WTC11 (cell line): ENCODE data around the gene PRSS33. TPM values are rescaled to one million over a fixed set of nuclear protein-coding genes. Genes with fewer than 3 reads are reported as not detected.

Source experiments
- ATAC-seq: fragments of 200-7000 bp; cut with Tn5 transposase; 2 replicates; pipeline ENCODE4 v1.10.0; 2021; ENCODE audit warnings: mild to moderate bottlenecking, moderate library complexity
- CTCF ChIA-PET: fragments of 300-600 bp; sonication (Branson Sonifier 250); formaldehyde crosslinking; loops from one replicate; lab custom pipeline; 2021; ENCODE audit warnings: antibody characterized with exemption; lab: Charles Lee
- POLR2A ChIA-PET: fragments of 350-600 bp; sonication (Branson Sonifier 250); formaldehyde crosslinking; loops from one replicate; lab custom pipeline; 2021; ENCODE audit warnings: antibody characterized with exemption; lab: Charles Lee
- DNase-seq: peaks from one replicate; pipeline ENCODE4 v3.0.0; 2021; ENCODE audit warnings: low spot score
- H3K27ac Mint-ChIP-seq: 2 replicates; pipeline ENCODE4 v1.8.0; 2021; ENCODE audit warnings: mixed read lengths
- H3K27me3 Mint-ChIP-seq: 2 replicates; pipeline ENCODE4 v1.8.0; 2021; ENCODE audit warnings: low read depth, mild to moderate bottlenecking, moderate library complexity, mixed read lengths
- H3K36me3 Mint-ChIP-seq: 2 replicates; pipeline ENCODE4 v1.8.0; 2021; ENCODE audit warnings: mixed read lengths
- H3K4me1 Mint-ChIP-seq: 2 replicates; pipeline ENCODE4 v1.8.0; 2022; ENCODE audit warnings: mixed read lengths
- H3K4me3 Mint-ChIP-seq: 2 replicates; pipeline ENCODE4 v1.8.0; 2021; ENCODE audit warnings: mild to moderate bottlenecking, moderate library complexity, mixed read lengths
- H3K9me3 Mint-ChIP-seq: 2 replicates; pipeline ENCODE4 v1.8.0; 2021; ENCODE audit warnings: mixed read lengths
- FOXK1 ChIP-seq: sonication (generic); formaldehyde crosslinking; IDR thresholded peaks from 2 replicates; pipeline ENCODE4 v1.8.0; 2022; ENCODE audit warnings: mild to moderate bottlenecking, moderate library complexity, missing genetic modification reagents
- IRF2 ChIP-seq: sonication (generic); formaldehyde crosslinking; IDR thresholded peaks from 2 replicates; pipeline ENCODE4 v1.8.0; 2022; ENCODE audit warnings: low read depth, missing genetic modification reagents, borderline replicate concordance
- JAZF1 ChIP-seq: fragments of 250-450 bp; sonication (Bioruptor Pico); IDR thresholded peaks from 2 replicates; pipeline ENCODE4 v1.9.0; 2021; ENCODE audit warnings: moderate library complexity, mild to moderate bottlenecking, inconsistent platforms
- NFATC4 ChIP-seq: fragments of 250-450 bp; sonication (Bioruptor Pico); IDR thresholded peaks from 2 replicates; pipeline ENCODE4 v1.9.0; 2021; ENCODE audit warnings: mild to moderate bottlenecking
- NR1H2 ChIP-seq: sonication (generic); formaldehyde crosslinking; IDR thresholded peaks from 2 replicates; pipeline ENCODE4 v1.9.0; 2021; ENCODE audit warnings: mild to moderate bottlenecking, moderate library complexity, missing genetic modification reagents
- RELA ChIP-seq: sonication (generic); formaldehyde crosslinking; IDR thresholded peaks from 2 replicates; pipeline ENCODE4 v1.8.1; 2022; ENCODE audit warnings: missing genetic modification reagents, mild to moderate bottlenecking, borderline replicate concordance
- SMAD4 ChIP-seq: sonication (generic); formaldehyde crosslinking; IDR thresholded peaks from 2 replicates; pipeline ENCODE4 v1.8.0; 2022; ENCODE audit warnings: mild to moderate bottlenecking, missing genetic modification reagents
- TEAD4 ChIP-seq: sonication (generic); formaldehyde crosslinking; IDR thresholded peaks from 2 replicates; pipeline ENCODE4 v1.8.0; 2022; ENCODE audit warnings: mild to moderate bottlenecking, missing genetic modification reagents
- ZNF138 ChIP-seq: sonication (generic); formaldehyde crosslinking; conservative IDR thresholded peaks from 2 replicates; pipeline ENCODE4 v1.8.1; 2022; ENCODE audit warnings: mild to moderate bottlenecking, moderate library complexity, missing genetic modification reagents
- ZNF232 ChIP-seq: sonication (generic); formaldehyde crosslinking; IDR thresholded peaks from 2 replicates; pipeline ENCODE4 v1.8.0; 2022; ENCODE audit warnings: mild to moderate bottlenecking, missing genetic modification reagents
- ZNF396 ChIP-seq: fragments of 250-450 bp; sonication (Bioruptor Pico); IDR thresholded peaks from 2 replicates; pipeline ENCODE4 v1.8.0; 2021; ENCODE audit warnings: mild to moderate bottlenecking, moderate library complexity, borderline replicate concordance
- total RNA-seq: library from RNA; stranded (reverse); gene quantifications from 3 replicates; pipeline ENCODE4 v1.2.3, GENCODE V29; 2021
- TF ChIP-seq, protein P1 (sequence below): fragments of 250-450 bp; sonication (Bioruptor Pico); IDR thresholded peaks from 2 replicates; pipeline ENCODE4 v1.9.0; 2021; ENCODE audit warnings: mild to moderate bottlenecking, borderline replicate concordance
- TF ChIP-seq, protein P2 (sequence below): fragments of 250-450 bp; sonication (Bioruptor Pico); IDR thresholded peaks from 2 replicates; pipeline ENCODE4 v1.8.0; 2021; ENCODE audit warnings: mild to moderate bottlenecking
- TF ChIP-seq, protein P3 (sequence below): sonication (generic); formaldehyde crosslinking; IDR thresholded peaks from 2 replicates; pipeline ENCODE4 v1.8.0; 2022; ENCODE audit warnings: mild to moderate bottlenecking, missing genetic modification reagents
- TF ChIP-seq, protein P4 (sequence below): sonication (generic); formaldehyde crosslinking; IDR thresholded peaks from 2 replicates; pipeline ENCODE4 v1.8.0; 2022; ENCODE audit warnings: mild to moderate bottlenecking, missing genetic modification reagents
- TF ChIP-seq, protein P5 (sequence below): sonication (generic); formaldehyde crosslinking; IDR thresholded peaks from 2 replicates; pipeline ENCODE4 v1.8.1; 2022; ENCODE audit warnings: low read depth, missing genetic modification reagents, borderline replicate concordance
- TF ChIP-seq, protein P6 (sequence below): fragments of 250-450 bp; sonication (Bioruptor Pico); IDR thresholded peaks from 2 replicates; pipeline ENCODE4 v2.1.2; 2022; ENCODE audit warnings: mild to moderate bottlenecking, moderate library complexity

The PRSS33 gene
- total RNA-seq, 1 experiment from 2014 or later = 0.24 TPM

DNA sequence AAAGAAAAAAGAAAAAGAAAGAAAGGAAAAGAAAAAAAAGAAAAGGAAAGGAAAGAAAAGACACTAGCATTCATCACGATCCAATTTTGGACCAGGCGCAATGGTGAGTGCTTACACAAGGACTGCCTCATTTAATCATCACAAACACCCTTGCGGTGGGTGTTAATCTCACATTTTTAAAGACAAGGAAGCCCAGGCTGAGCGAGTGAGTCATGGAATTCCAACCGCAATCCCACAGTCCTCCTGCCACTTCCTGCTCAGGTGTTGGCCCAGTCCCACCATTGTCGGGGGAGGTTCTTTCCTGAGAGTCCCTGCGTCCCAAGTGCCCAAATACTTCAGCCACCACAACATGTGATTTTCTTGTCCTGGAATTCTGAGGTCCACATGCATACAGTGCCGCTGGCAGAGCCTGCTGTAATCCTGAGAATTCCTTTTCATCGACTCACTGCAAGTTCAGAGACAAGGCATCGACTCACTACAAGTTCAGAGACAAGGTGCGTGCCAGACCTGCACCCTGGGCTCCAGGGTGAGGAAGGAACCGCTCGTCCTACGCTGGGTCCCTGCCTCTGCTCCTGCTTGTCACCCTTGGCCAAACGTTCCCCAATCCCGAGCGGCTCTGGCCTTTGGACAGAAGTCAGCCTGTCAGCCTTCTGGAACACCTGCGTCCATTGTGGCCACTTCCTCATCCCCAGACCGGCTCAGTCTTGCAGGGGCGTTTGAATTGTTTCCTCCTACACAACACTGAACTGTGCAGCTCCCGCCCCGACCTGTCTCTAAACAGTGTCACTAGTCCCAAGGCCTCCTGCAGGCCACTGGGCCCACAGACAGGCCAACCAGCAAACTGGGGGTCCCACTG lies 48.5 kb upstream of the PRSS33 start:
- Mint-ChIP-seq H3K36me3 (no peaks in the 10 kb centered on the region), H3K9me3 (peaks cover 6% of the 10 kb centered on the region), H3K4me1 (peaks cover 14% of the 10 kb centered on the region), H3K27me3 (peaks cover 14% of the 10 kb centered on the region), H3K4me3 (no peak overlapping the region), H3K27ac (peak overlapping the region; percentile 51; the same call in 1 of the 2 replicates)
- ChIA-PET POLR2A (no interaction called here), CTCF (interaction anchor here (1.1 to 1.4 kb wide), 2 partner anchors 19 to 32 kb away, joined by 4 to 5 read pairs; partner anchors contain the start of gene PRSS21)
- DNase-seq (no peak), ATAC-seq (no peak)
- TF ChIP-seq, protein P1, sequence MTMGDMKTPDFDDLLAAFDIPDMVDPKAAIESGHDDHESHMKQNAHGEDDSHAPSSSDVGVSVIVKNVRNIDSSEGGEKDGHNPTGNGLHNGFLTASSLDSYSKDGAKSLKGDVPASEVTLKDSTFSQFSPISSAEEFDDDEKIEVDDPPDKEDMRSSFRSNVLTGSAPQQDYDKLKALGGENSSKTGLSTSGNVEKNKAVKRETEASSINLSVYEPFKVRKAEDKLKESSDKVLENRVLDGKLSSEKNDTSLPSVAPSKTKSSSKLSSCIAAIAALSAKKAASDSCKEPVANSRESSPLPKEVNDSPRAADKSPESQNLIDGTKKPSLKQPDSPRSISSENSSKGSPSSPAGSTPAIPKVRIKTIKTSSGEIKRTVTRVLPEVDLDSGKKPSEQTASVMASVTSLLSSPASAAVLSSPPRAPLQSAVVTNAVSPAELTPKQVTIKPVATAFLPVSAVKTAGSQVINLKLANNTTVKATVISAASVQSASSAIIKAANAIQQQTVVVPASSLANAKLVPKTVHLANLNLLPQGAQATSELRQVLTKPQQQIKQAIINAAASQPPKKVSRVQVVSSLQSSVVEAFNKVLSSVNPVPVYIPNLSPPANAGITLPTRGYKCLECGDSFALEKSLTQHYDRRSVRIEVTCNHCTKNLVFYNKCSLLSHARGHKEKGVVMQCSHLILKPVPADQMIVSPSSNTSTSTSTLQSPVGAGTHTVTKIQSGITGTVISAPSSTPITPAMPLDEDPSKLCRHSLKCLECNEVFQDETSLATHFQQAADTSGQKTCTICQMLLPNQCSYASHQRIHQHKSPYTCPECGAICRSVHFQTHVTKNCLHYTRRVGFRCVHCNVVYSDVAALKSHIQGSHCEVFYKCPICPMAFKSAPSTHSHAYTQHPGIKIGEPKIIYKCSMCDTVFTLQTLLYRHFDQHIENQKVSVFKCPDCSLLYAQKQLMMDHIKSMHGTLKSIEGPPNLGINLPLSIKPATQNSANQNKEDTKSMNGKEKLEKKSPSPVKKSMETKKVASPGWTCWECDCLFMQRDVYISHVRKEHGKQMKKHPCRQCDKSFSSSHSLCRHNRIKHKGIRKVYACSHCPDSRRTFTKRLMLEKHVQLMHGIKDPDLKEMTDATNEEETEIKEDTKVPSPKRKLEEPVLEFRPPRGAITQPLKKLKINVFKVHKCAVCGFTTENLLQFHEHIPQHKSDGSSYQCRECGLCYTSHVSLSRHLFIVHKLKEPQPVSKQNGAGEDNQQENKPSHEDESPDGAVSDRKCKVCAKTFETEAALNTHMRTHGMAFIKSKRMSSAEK = no peak
- TF ChIP-seq NR1H2 = no peak
- no peak for TF ChIP-seq IRF2 (CRISPR knock-in tag)
- TF ChIP-seq TEAD4 (CRISPR knock-in tag) = no peak
- no peak for TF ChIP-seq RELA (CRISPR knock-in tag)
- TF ChIP-seq, protein P2, sequence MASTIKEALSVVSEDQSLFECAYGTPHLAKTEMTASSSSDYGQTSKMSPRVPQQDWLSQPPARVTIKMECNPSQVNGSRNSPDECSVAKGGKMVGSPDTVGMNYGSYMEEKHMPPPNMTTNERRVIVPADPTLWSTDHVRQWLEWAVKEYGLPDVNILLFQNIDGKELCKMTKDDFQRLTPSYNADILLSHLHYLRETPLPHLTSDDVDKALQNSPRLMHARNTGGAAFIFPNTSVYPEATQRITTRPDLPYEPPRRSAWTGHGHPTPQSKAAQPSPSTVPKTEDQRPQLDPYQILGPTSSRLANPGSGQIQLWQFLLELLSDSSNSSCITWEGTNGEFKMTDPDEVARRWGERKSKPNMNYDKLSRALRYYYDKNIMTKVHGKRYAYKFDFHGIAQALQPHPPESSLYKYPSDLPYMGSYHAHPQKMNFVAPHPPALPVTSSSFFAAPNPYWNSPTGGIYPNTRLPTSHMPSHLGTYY (CRISPR knock-in tag) = no peak
- TF ChIP-seq NFATC4 = no peak
- TF ChIP-seq ZNF138 (CRISPR knock-in tag) = no peak
- TF ChIP-seq FOXK1 = no peak
- no peak for TF ChIP-seq SMAD4 (CRISPR knock-in tag)
- TF ChIP-seq, protein P3, sequence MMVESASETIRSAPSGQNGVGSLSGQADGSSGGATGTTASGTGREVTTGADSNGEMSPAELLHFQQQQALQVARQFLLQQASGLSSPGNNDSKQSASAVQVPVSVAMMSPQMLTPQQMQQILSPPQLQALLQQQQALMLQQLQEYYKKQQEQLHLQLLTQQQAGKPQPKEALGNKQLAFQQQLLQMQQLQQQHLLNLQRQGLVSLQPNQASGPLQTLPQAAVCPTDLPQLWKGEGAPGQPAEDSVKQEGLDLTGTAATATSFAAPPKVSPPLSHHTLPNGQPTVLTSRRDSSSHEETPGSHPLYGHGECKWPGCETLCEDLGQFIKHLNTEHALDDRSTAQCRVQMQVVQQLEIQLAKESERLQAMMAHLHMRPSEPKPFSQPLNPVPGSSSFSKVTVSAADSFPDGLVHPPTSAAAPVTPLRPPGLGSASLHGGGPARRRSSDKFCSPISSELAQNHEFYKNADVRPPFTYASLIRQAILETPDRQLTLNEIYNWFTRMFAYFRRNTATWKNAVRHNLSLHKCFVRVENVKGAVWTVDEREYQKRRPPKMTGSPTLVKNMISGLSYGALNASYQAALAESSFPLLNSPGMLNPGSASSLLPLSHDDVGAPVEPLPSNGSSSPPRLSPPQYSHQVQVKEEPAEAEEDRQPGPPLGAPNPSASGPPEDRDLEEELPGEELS (CRISPR knock-in tag) = no peak
- no peak for TF ChIP-seq ZNF232 (CRISPR knock-in tag)
- TF ChIP-seq, protein P4, sequence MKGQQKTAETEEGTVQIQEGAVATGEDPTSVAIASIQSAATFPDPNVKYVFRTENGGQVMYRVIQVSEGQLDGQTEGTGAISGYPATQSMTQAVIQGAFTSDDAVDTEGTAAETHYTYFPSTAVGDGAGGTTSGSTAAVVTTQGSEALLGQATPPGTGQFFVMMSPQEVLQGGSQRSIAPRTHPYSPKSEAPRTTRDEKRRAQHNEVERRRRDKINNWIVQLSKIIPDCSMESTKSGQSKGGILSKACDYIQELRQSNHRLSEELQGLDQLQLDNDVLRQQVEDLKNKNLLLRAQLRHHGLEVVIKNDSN (CRISPR knock-in tag) = no peak
- TF ChIP-seq, protein P5, sequence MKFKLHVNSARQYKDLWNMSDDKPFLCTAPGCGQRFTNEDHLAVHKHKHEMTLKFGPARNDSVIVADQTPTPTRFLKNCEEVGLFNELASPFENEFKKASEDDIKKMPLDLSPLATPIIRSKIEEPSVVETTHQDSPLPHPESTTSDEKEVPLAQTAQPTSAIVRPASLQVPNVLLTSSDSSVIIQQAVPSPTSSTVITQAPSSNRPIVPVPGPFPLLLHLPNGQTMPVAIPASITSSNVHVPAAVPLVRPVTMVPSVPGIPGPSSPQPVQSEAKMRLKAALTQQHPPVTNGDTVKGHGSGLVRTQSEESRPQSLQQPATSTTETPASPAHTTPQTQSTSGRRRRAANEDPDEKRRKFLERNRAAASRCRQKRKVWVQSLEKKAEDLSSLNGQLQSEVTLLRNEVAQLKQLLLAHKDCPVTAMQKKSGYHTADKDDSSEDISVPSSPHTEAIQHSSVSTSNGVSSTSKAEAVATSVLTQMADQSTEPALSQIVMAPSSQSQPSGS (CRISPR knock-in tag) = no peak
- no peak for TF ChIP-seq JAZF1 (CRISPR knock-in tag)

DNA sequence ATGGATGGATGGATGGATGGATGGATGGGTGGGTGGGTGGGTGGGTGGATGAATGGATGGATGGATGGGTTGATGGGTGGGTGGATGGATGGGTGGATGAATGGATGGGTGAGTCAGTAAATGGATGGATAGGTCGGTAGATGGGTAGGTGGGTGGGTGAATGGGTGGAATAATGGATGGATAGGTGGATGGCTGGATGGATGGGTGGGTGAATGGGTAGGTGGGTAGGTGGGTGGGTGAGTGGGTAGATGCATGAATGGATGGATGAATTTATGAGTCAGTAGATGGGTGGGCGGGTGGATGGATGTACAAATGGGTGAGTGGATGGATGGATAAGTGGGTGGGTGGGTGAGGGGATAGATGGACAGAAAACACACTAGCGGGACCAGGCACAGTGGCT lies 47.6 kb upstream of the PRSS33 start:
- Mint-ChIP-seq H3K36me3 (no peaks in the 10 kb centered on the region), H3K27me3 (peaks cover 14% of the 10 kb centered on the region), H3K4me1 (peaks cover 14% of the 10 kb centered on the region), H3K27ac (no peak overlapping the region), H3K9me3 (peaks cover 6% of the 10 kb centered on the region), H3K4me3 (no peak overlapping the region)
- POLR2A ChIA-PET = no interaction called here
- TF ChIP-seq, protein P6, sequence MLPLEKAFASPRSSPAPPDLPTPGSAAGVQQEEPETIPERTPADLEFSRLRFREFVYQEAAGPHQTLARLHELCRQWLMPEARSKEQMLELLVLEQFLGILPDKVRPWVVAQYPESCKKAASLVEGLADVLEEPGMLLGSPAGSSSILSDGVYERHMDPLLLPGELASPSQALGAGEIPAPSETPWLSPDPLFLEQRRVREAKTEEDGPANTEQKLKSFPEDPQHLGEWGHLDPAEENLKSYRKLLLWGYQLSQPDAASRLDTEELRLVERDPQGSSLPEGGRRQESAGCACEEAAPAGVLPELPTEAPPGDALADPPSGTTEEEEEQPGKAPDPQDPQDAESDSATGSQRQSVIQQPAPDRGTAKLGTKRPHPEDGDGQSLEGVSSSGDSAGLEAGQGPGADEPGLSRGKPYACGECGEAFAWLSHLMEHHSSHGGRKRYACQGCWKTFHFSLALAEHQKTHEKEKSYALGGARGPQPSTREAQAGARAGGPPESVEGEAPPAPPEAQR (CRISPR knock-in tag) = no peak
- no peak for TF ChIP-seq ZNF396 (CRISPR knock-in tag)
- TF ChIP-seq, protein P3 (CRISPR knock-in tag) = no peak
- ATAC-seq (no peak), DNase-seq (no peak)
- CTCF ChIA-PET = no interaction called here
